Measurements from ENCODE around the gene SOX10.

- TF ChIP-seq CTCF (IDR thresholded peaks at IDR 0.05): no peak
- TF ChIP-seq POLR2A (IDR thresholded peaks at IDR 0.05): no peak
Observed at GRCh38 chr22:37951305-37951704, 33.0 kb downstream of the SOX10 start.
